HepG2 (cell line): Measurements from ENCODE around the gene ATP6V1G2. TPM values are rescaled to one million over a fixed set of nuclear protein-coding genes. Genes with fewer than 3 reads are reported as not detected.
A peak's percentile ranks its signal among the peaks of the same experiment; 100 is the strongest.

ENCODE experiments used
- CCDC6 ChIP-seq: sonication (generic); formaldehyde crosslinking; IDR thresholded peaks from 2 replicates; pipeline ENCODE4 v1.8.1; 2022; ENCODE audit warnings: mild to moderate bottlenecking, missing genetic modification reagents, moderate library complexity
- FIP1L1 ChIP-seq: fragments of 200-400 bp; formaldehyde crosslinking; IDR thresholded peaks from 2 replicates; pipeline ENCODE4 v1.6.1; 2018; ENCODE audit warnings: low read depth, mild to moderate bottlenecking, low read length, moderate library complexity, borderline replicate concordance; ENCODE audit not compliant: insufficient read depth
- GZF1 ChIP-seq: sonication (generic); formaldehyde crosslinking; IDR thresholded peaks from 2 replicates; pipeline ENCODE4 v1.5.1; 2020; ENCODE audit warnings: mild to moderate bottlenecking, missing genetic modification reagents
- HBP1 ChIP-seq: IDR thresholded peaks from 2 replicates; pipeline ENCODE4 v1.6.1; 2016; ENCODE audit warnings: low read depth, control low read depth
- HDAC2 ChIP-seq: sonication (generic); formaldehyde crosslinking; IDR thresholded peaks from 2 replicates; pipeline ENCODE4 v1.4.0; 2020; ENCODE audit warnings: missing genetic modification reagents
- MBNL3 ChIP-seq: fragments of 250-450 bp; sonication (Bioruptor Pico); conservative IDR thresholded peaks from 2 replicates; pipeline ENCODE4 v1.8.0; 2022; ENCODE audit warnings: mild to moderate bottlenecking, inconsistent platforms
- MLX ChIP-seq: IDR thresholded peaks from 2 replicates; pipeline ENCODE4 v1.6.1; 2016
- MXD4 ChIP-seq: IDR thresholded peaks from 2 replicates; pipeline ENCODE4 v1.6.1; 2016; ENCODE audit warnings: mild to moderate bottlenecking, missing biosample characterization, missing genetic modification reagents
- NFE2L2 ChIP-seq: fragments of 150-350 bp; IDR thresholded peaks from 2 replicates; pipeline ENCODE4 v1.6.1; 2014; ENCODE audit warnings: low read length
- REL ChIP-seq: sonication (generic); formaldehyde crosslinking; conservative IDR thresholded peaks from 2 replicates; pipeline ENCODE4 v1.8.0; 2022; ENCODE audit warnings: mild to moderate bottlenecking, missing genetic modification reagents, moderate library complexity
- SAP130 ChIP-seq: IDR thresholded peaks from 2 replicates; pipeline ENCODE4 v1.6.1; 2016; ENCODE audit warnings: low read depth
- SKIL ChIP-seq: sonication (generic); formaldehyde crosslinking; IDR thresholded peaks from 2 replicates; pipeline ENCODE4 v1.8.0; 2022; ENCODE audit warnings: missing genetic modification reagents, mild to moderate bottlenecking, moderate library complexity, borderline replicate concordance
- SYNCRIP ChIP-seq: fragments of 200-400 bp; formaldehyde crosslinking; IDR thresholded peaks from 2 replicates; pipeline ENCODE4 v1.6.1; 2018; ENCODE audit warnings: mild to moderate bottlenecking, low read depth, low read length; ENCODE audit not compliant: insufficient read depth
- ZBTB34 ChIP-seq: sonication (generic); formaldehyde crosslinking; IDR thresholded peaks from 2 replicates; pipeline ENCODE4 v1.8.0; 2022; ENCODE audit warnings: mild to moderate bottlenecking, missing genetic modification reagents
- ZBTB7B ChIP-seq: sonication (generic); formaldehyde crosslinking; IDR thresholded peaks from 2 replicates; pipeline ENCODE4 v1.4.0; 2020; ENCODE audit warnings: missing genetic modification reagents
- ZFP82 ChIP-seq: sonication (generic); formaldehyde crosslinking; IDR thresholded peaks from 2 replicates; pipeline ENCODE4 v1.5.1; 2020; ENCODE audit warnings: mild to moderate bottlenecking, missing genetic modification reagents, borderline replicate concordance
- ZNF18 ChIP-seq: sonication (generic); formaldehyde crosslinking; IDR thresholded peaks from 2 replicates; pipeline ENCODE4 v1.8.0; 2022; ENCODE audit warnings: mild to moderate bottlenecking, missing genetic modification reagents; ENCODE audit not compliant: insufficient replicate concordance
- ZNF354B ChIP-seq: sonication (generic); formaldehyde crosslinking; IDR thresholded peaks from 2 replicates; pipeline ENCODE4 v1.8.0; 2022; ENCODE audit warnings: mild to moderate bottlenecking, missing genetic modification reagents
- ZNF501 ChIP-seq: sonication (generic); formaldehyde crosslinking; IDR thresholded peaks from 2 replicates; pipeline ENCODE4 v1.5.1; 2020; ENCODE audit warnings: mild to moderate bottlenecking, moderate library complexity, missing genetic modification reagents
- ZNF510 ChIP-seq: sonication (generic); formaldehyde crosslinking; IDR thresholded peaks from 2 replicates; pipeline ENCODE4 v1.4.0; 2020; ENCODE audit warnings: low read depth, mild to moderate bottlenecking, missing genetic modification reagents
- ZNF572 ChIP-seq: sonication (generic); formaldehyde crosslinking; IDR thresholded peaks from 2 replicates; pipeline ENCODE4 v1.5.1; 2020; ENCODE audit warnings: mild to moderate bottlenecking, missing genetic modification reagents
- polyA plus RNA-seq, 8 experiments: library from polyadenylated mRNA; depleted of rRNA in 3 of 8; stranded (reverse) in 7 of 8; unstranded in 1 of 8; fragments of >200 nt; fragmentation: Illumina TruSeq in 4 of 8; extraction: Trizol in 4 of 8; gene quantifications; 2 replicates each; pipeline versions ENCODE4 v1.2.1 to v1.2.3, GENCODE V29; 2011 to 2016; ENCODE audit warnings: low read depth in 4 of 8, missing spikeins in 1 of 8, mixed read lengths in 1 of 8; ENCODE audit not compliant: insufficient read depth in 1 of 8
- total RNA-seq, 5 experiments: library from RNA; depleted of rRNA; stranded (reverse); fragments of >200 nt; fragmentation: Illumina TruSeq; extraction: Trizol; gene quantifications; 2 replicates each; pipeline ENCODE4 v1.2.3, GENCODE V29; 2016; ENCODE audit warnings: low read depth in 1 of 5

The ATP6V1G2 gene
- total and polyA plus RNA-seq, 2 of the 13 experiments (the other 11 are each of a cell fraction or from before 2014, with no cell fraction given) = 0.27 to 0.83 TPM

GRCh38 chr6:31541658-31542521 is 4.5 kb downstream of the ATP6V1G2 start, which contains the start of gene DDX39B (continued):
- TF ChIP-seq HBP1 (CRISPR knock-in tag) (no peak; the same call in 1 of the 2 replicates), SYNCRIP (no peak), ZFP82 (peak; percentile 84; the same call in 1 of the 2 replicates), ZNF354B (CRISPR knock-in tag) (0 out of 2 replicates have a peak, but pooled peaks have one; percentile 71), MXD4 (CRISPR knock-in tag) (peak; percentile 63; the same call in 1 of the 2 replicates), HDAC2 (peak; percentile 39), NFE2L2 (no peak), GZF1 (CRISPR knock-in tag) (no peak; the same call in 1 of the 2 replicates), ZBTB7B (CRISPR knock-in tag) (no peak; the same call in 1 of the 2 replicates), FIP1L1 (no peak), ZNF510 (CRISPR knock-in tag) (peak; percentile 40; the same call in 1 of the 2 replicates), ZNF18 (CRISPR knock-in tag) (peak; percentile 84), MBNL3 (CRISPR knock-in tag) (no peak), MLX (CRISPR knock-in tag) (0 out of 2 replicates have a peak, but pooled peaks have one; percentile 44), CCDC6 (CRISPR knock-in tag) (peak; percentile 98), ZBTB34 (CRISPR knock-in tag) (peak; percentile 61; the same call in 1 of the 2 replicates), SKIL (0 out of 2 replicates have a peak, but pooled peaks have one; percentile 27), ZNF572 (no peak; the same call in none of the 2 replicates), SAP130 (peak; percentile 92), REL (CRISPR knock-in tag) (peak; percentile 69; the same call in 1 of the 2 replicates), ZNF501 (CRISPR knock-in tag) (peak; percentile 82)
